ENCODE results near the gene PLD4.
"Not testable (repeated sequence)": the region's sequence is repeated elsewhere in the genome, so short reads cannot be mapped to it uniquely, and the experiment has no call there.

The PLD4 gene

GRCh38 chr14:104942586-104942985 lies 17.9 kb downstream of the PLD4 start:
- no peak for DNase-seq

GRCh38 chr14:104943216-104944015 lies 18.7 kb downstream of the PLD4 start:
- not testable (repeated sequence) for DNase-seq

- not testable (repeated sequence) for DNase-seq
These were observed 19.3 kb downstream of the PLD4 start for GRCh38 chr14:104944016-104944308.

- not testable (repeated sequence) for DNase-seq
These were observed 19.9 kb downstream of the PLD4 start for GRCh38 chr14:104944436-104945205.

GRCh38 chr14:104945266-104945665 lies 20.6 kb downstream of the PLD4 start:
- not testable (repeated sequence) for DNase-seq

- not testable (repeated sequence) for DNase-seq
These were observed 21.6 kb downstream of the PLD4 start for GRCh38 chr14:104945986-104946965.

- not testable (repeated sequence) for DNase-seq
These were observed 22.5 kb downstream of the PLD4 start for GRCh38 chr14:104947201-104947600.

GRCh38 chr14:104947881-104948735 lies 23.4 kb downstream of the PLD4 start:
- not testable (repeated sequence) for DNase-seq

GRCh38 chr14:104948736-104949031 lies 24.0 kb downstream of the PLD4 start:
- no peak for DNase-seq

GRCh38 chr14:104949406-104949955 lies 24.8 kb downstream of the PLD4 start:
- not testable (repeated sequence) for DNase-seq

- DNase-seq: no peak
These were observed 25.3 kb downstream of the PLD4 start for GRCh38 chr14:104950021-104950420.

- DNase-seq: not testable (repeated sequence)
These were observed 26.0 kb downstream of the PLD4 start for GRCh38 chr14:104950701-104951100.

- DNase-seq: not testable (repeated sequence)
These were observed 27.4 kb downstream of the PLD4 start for GRCh38 chr14:104951863-104952657.

- DNase-seq: no peak
These were observed 28.4 kb downstream of the PLD4 start for GRCh38 chr14:104953097-104953496.

GRCh38 chr14:104953896-104954656 lies 29.4 kb downstream of the PLD4 start:
- no peak for DNase-seq

GRCh38 chr14:104954746-104955395 lies 30.2 kb downstream of the PLD4 start:
- no peak for DNase-seq

- DNase-seq: no peak
These were observed 30.7 kb downstream of the PLD4 start for GRCh38 chr14:104955396-104955770.

- no peak for DNase-seq
These were observed 31.7 kb downstream of the PLD4 start for GRCh38 chr14:104956290-104956890.

All from retina (tissue), 1 donor.